Keratinocyte (primary cell): ENCODE results near the gene SLC1A6.

Experiments used
- CTCF ChIP-seq, 3 experiments: IDR thresholded peaks in 1 of 3; conservative IDR thresholded peaks in 1 of 3; optimal IDR thresholded peaks in 1 of 3; 2 replicates in 2 of 3; 3 replicates in 1 of 3; pipeline versions ENCODE3 to v1.5.1; 2011; ENCODE audit warnings: low read length in 3 of 3, mild to moderate bottlenecking in 3 of 3, moderate library complexity in 2 of 3, control low read depth in 1 of 3, inconsistent platforms in 1 of 3; ENCODE audit not compliant: insufficient read depth in 2 of 3; ENCODE audit errors: extremely low read depth in 1 of 3
- EZH2 ChIP-seq: IDR thresholded peaks from one replicate; pipeline ENCODE4 v1.6.1; 2012; ENCODE audit warnings: inconsistent platforms, mild to moderate bottlenecking, low read length, moderate library complexity

- TF ChIP-seq CTCF (optimal IDR thresholded peaks at IDR 0.05 in 1 of 3, IDR thresholded peaks at IDR 0.05 in 1 of 3, conservative IDR thresholded peaks at IDR 0.05 in 1 of 3; ENCODE audit: extremely low read depth in 1 of 3, insufficient read depth in 2 of 3, low read length in 3 of 3) (no peak), EZH2 (no peak)
Observed at GRCh38 chr19:15022752-15023151, 43.1 kb upstream of the SLC1A6 start.
